SKM-1 treated with dmso at 0.1 percent for 144 hours (cell line): Measurements from ENCODE around the gene CYP3A5.
"Not testable (repeated sequence)": the region's sequence is repeated elsewhere in the genome, so short reads cannot be mapped to it uniquely, and the experiment has no call there.

Experiments used
- DNase-seq: peaks from one replicate; lab custom pipeline; 2025; ENCODE audit not compliant: unreplicated experiment; lab: John Stamatoyannopoulos, UW

CYP3A5 gene

GRCh38 chr7:99685871-99686608 is 6.2 kb upstream of the CYP3A5 start:
- DNase-seq = not testable (repeated sequence)

- no peak for DNase-seq
Measured at GRCh38 chr7:99685129-99685758, 5.4 kb upstream of the CYP3A5 start.

DNA sequence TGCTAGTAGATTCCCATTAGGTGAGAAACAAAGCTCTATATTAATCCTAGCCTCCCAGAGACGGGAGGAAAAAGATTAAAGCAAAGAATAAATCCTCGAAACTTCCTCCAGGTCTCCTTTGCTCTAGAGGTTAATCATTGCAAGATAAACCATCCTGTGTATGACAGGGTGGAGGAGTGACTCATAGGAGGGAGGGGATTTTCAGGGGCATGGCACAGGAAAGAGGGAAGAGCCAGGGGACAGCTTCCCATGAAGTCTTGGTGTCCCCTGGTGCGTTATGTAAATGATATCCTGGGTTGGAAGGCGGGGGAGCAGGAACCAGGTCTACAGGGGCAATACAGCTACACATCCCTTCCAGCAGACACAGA is 780 bp downstream of the CYP3A5 start:
- no peak for DNase-seq

DNA sequence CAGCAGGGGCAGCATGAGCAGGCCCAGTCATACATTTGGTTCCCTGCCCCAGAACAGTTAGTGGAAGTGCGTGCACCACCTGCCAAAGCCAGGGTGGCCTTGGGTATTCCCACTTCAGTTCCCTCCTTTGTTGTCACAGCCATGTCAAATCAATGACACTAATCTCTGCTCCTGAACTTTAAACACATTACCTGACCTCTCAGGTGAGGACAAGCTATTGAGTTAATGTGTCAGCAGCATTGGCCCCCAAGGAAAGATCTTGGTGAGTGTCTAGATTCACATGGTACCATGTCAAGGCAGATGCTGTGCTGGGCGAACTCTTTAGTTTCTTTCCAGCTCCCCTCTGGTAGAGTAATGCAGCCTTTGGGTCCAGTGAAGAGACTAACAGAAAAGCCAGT is 2.1 kb downstream of the CYP3A5 start:
- DNase-seq = no peak

DNA sequence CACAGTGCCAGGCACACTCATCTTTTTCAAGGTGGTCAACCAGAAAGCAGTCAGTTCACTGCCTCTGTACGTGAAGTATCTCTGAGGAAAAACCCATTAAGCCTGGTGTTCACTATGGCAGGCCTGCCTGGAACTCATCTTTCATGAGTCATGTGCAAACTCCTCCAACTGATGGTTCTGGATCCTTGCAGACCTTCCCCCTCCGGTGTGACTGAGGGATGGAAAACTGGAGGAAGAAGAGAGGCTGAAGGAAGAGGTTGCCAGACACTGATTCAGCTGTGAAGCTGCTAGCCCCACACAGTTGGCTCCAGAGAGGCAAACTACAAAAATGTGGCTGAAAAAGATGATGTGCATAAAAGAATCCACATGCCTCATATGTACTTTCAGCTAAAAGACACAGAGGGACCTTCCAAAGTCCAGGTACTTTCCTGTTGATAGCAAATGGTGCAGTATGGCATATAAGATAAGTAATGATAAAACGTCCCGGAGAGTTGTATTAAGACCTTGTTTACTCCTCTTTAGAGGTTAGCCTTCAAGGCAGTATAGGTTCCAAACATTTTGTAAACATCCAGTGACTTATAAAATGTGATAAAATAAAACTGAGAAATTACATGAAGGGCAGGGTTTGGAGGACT is 2.7 kb downstream of the CYP3A5 start:
- DNase-seq = no peak

DNA sequence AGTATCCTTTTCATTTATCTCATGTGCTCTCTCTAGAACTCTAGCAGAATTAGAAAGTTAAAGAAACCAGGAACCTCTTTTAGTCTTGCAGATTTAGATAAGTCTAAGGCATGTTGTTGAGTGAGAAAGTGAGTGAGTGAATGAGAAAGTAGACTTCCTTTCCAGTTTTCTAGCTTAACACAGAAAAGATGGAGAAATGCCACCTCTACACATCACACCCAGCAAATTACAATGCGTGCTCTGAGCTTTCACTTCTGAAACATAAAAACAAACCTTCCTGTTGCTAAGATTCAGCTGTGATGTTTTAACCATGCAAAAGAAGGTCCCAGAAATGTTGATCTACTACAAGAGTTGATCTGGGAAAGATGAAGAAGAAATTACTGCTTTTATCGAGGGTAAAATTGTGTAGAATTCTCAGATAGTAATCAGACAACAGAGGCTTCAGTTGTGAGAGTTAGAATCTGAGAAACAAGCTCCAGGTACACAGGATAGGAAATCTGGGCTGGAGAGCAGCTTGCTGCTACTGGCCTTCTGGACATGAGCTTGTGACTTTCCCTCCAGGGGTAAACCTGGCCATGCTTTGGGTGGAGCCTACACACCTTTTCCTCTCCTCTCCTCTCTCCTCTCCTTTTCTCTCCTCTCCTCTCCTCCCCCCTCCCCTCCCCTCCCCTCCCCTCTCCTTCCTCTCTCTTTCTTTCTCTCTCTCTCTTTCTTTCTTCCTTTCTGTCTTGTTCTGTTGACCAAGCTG is 4.6 kb downstream of the CYP3A5 start:
- no peak for DNase-seq

GRCh38 chr7:99672573-99672972 is 7.2 kb downstream of the CYP3A5 start:
- no peak for DNase-seq

DNA sequence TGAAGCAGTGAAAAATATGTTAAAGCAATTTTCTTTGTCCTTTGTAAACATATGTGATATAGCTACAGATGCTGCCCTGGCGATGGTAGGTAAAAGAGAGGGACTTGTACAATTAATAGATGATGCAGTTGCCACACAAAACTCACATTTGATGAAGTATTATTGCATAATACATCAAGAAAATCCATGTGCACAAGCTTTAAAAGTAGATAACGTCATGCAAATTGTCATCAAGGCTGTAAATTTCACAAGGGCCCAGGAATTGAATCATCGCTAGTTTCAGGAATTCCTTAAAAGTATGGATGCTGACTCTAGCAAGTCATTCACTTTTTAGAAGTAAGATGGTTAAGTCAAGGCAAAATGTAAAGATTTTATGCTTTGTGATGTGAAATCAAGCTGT is 10.0 kb downstream of the CYP3A5 start:
- DNase-seq = no peak

DNA sequence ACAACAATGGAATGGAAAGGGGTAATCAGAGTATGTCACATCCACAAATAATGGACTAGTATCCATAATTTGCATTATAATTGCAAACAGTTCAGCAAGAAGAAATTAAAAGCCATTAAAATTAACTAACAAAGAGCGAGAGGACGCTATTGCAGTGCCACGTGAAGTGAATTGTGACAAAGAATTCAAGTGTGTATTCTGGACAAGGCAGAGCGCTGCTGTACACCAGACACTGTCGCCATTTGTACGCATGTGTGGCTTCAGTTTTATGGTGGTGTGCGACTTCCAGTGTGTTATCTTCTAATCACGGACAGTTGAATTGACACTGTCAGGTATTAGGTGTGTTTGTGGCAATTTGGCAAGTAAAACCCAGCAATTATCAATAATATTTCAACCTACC is 11.3 kb downstream of the CYP3A5 start:
- DNase-seq = no peak

- DNase-seq = no peak
Measured at GRCh38 chr7:99667179-99667578, 12.6 kb downstream of the CYP3A5 start.

GRCh38 chr7:99666013-99666395 is 13.8 kb downstream of the CYP3A5 start:
- no peak for DNase-seq

- DNase-seq = no peak
Measured at GRCh38 chr7:99665312-99666012, 14.3 kb downstream of the CYP3A5 start.

DNA sequence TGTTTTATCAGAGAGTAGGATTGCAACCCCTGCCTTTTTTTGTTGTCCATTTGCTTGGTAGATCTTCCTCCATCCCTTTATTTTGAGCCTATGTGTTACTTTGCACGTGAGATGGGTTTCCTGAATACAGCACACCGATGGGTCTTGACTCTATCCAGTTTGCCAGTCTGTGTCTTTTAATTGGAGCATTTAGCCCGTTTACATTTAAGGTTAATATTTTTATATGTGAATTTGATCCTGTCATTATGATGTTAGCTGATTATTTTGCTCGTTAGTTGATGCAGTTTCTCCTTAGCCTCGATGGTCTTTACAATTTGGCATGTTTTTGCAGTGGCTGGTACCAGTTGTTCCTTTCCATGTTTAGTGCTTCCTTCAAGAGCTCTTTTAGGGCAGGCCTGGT is 21.9 kb downstream of the CYP3A5 start:
- DNase-seq = not testable (repeated sequence)

- DNase-seq = not testable (repeated sequence)
Measured at GRCh38 chr7:99654626-99655025, 25.2 kb downstream of the CYP3A5 start.

DNA sequence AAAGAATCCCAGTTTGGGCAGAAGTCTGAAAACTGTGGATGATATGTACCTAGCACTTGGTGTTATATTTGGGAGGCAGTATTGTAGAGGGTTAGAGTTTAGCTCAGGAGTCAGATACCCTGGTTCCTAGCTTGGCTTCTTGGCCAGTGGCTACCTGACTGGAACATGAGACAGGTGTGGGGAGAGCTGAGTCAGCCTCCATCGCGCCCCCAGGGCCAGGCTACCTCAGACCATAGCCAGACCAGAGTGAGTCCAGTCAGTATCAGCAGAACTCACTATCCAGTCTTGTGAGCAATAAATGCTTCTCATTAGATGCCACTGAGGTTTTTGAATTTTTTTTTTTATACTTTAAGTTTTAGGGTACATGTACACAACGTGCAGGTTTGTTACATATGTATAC is 26.0 kb downstream of the CYP3A5 start:
- no peak for DNase-seq

GRCh38 chr7:99653269-99653668 is 26.5 kb downstream of the CYP3A5 start:
- DNase-seq = not testable (repeated sequence)

DNA sequence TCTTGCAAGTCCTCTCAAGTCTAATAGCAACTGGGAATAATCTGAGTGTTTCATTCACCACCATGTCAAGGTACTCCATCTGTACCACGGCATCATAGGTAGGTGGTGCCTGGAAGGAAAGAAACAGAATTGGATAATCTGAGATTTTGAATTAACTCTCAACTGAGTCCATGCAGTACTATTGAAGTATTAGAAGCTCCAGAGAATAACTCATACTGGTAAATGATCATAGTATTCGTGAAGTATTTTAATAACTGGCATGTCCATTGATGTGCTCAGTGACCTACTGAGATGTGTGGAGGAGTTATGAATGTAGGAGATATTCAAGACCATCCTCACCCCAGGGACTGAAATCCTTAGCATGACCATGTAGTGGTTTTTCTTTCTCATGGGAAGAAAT is 27.1 kb downstream of the CYP3A5 start:
- DNase-seq = no peak

GRCh38 chr7:99651290-99651689 is 28.5 kb downstream of the CYP3A5 start:
- no peak for DNase-seq

DNA sequence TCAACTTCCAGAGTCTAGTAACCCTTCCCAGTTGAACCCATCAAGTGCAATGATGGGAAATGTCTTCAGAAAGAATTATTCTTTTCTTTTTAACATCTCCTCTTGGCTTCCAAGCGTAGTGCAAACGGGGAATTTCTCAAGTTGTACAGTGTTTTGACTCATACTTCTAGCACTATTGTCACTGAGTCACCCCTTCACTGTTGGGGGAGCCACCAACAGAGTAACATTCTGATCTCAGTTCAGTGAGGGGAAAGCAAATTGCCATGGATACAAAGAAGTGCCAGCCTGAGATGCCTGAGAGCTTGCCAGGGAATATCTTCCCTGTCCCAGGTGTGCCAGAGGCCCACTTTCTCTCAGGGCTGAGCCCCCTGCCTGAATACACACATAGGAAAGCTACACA is 31.0 kb downstream of the CYP3A5 start:
- DNase-seq = no peak

- DNase-seq = no peak
Measured at GRCh38 chr7:99645590-99645989, 34.2 kb downstream of the CYP3A5 start.

- no peak for DNase-seq
Measured at GRCh38 chr7:99644431-99644830, 35.4 kb downstream of the CYP3A5 start.
